GM12891 (cell line): ENCODE measurements around the gene TEX38.

Experiments used
- PAX5 ChIP-seq: IDR thresholded peaks from 2 replicates; pipeline ENCODE4 v1.6.1; 2011; ENCODE audit warnings: low read length, moderate library complexity, mild to moderate bottlenecking; ENCODE audit not compliant: insufficient read depth, severe bottlenecking
- POLR2A ChIP-seq: IDR thresholded peaks from 2 replicates; pipeline ENCODE4 v1.6.1; 2011; ENCODE audit warnings: low read depth, low read length, control low read depth
- POLR2AphosphoS5 ChIP-seq: IDR thresholded peaks from 2 replicates; pipeline ENCODE4 v1.6.1; 2011; ENCODE audit warnings: low read depth, low read length, control low read depth
- POU2F2 ChIP-seq: IDR thresholded peaks from 2 replicates; pipeline ENCODE4 v1.6.1; 2011; ENCODE audit warnings: low read depth, mild to moderate bottlenecking, control low read depth, low read length, moderate library complexity
- TAF1 ChIP-seq: IDR thresholded peaks from 2 replicates; pipeline ENCODE4 v1.6.1; 2011; ENCODE audit warnings: low read depth, low read length, control low read depth

DNA sequence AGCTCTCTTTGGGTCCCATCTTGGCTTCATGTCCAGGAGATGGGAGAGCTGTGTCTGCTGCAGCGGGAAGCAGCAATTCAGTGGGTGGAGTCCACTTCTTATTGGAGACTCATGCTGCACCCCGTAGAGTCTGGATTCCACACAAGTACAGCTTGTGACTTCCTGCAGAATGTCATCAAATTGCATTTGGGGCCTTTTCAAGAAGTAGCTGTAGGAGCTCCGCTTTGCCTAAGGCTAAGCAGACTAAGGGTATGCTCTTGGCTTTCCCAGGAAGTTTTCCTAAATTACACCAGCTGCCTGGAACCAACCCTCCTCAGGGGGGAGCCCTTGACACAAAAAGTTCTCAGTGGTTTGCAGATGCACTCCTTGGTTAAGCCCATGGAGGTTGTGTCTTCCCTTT lies 49.3 kb upstream of the TEX38 start:
- TF ChIP-seq POLR2A = no peak
- no peak for TF ChIP-seq POLR2AphosphoS5
- no peak for TF ChIP-seq TAF1
- TF ChIP-seq POU2F2 = no peak
- TF ChIP-seq PAX5 = no peak
